NT2/D1 (cell line): ENCODE data around the gene SH3BP4.

Source experiments
- DNase-seq: peaks from one replicate; pipeline ENCODE4 v3.0.0-alpha.2; 2011; ENCODE audit warnings: low read depth, low spot score
- H3K27me3 ChIP-seq: 2 replicates; pipeline ENCODE4 v1.6.0; 2011; ENCODE audit warnings: mild to moderate bottlenecking; ENCODE audit not compliant: insufficient read length, insufficient read depth
- H3K36me3 ChIP-seq: 2 replicates; pipeline ENCODE4 v1.6.1; 2011; ENCODE audit warnings: mild to moderate bottlenecking, low read length, mixed read lengths; ENCODE audit not compliant: insufficient read depth, insufficient read length
- H3K4me1 ChIP-seq: 2 replicates; pipeline ENCODE4 v1.5.1; 2011; ENCODE audit not compliant: insufficient read depth, insufficient read length
- H3K4me3 ChIP-seq: 2 replicates; pipeline ENCODE4 v1.5.1; 2011; ENCODE audit warnings: low read depth; ENCODE audit not compliant: insufficient read length
- H3K9ac ChIP-seq: 2 replicates; pipeline ENCODE4 v1.6.0; 2011; ENCODE audit warnings: low read depth; ENCODE audit not compliant: insufficient read length
- H3K9me3 ChIP-seq: 2 replicates; pipeline ENCODE4 v1.5.1; 2011; ENCODE audit warnings: mild to moderate bottlenecking, low read length; ENCODE audit not compliant: insufficient read depth
- SUZ12 ChIP-seq: IDR thresholded peaks from 2 replicates; pipeline ENCODE4 v1.6.1; 2011; ENCODE audit not compliant: insufficient read length, insufficient read depth; ENCODE audit errors: extremely low read depth
- YY1 ChIP-seq: IDR thresholded peaks from 2 replicates; pipeline ENCODE4 v1.6.1; 2011; ENCODE audit not compliant: insufficient read length, insufficient read depth
- ZNF274 ChIP-seq: IDR thresholded peaks from 2 replicates; pipeline ENCODE4 v1.6.1; 2011; ENCODE audit warnings: mild to moderate bottlenecking, low read depth, low read length

Gene SH3BP4

GRCh38 chr2:235096447-235096846 is 144.6 kb downstream of the SH3BP4 start:
- no peak overlapping the region for H3K9ac ChIP-seq
- DNase-seq = no peak
- H3K4me1 ChIP-seq = no peaks in the 10 kb centered on the region
- H3K9me3 ChIP-seq = no peaks in the 10 kb centered on the region
- no peaks in the 10 kb centered on the region for H3K27me3 ChIP-seq
- no peaks in the 10 kb centered on the region for H3K36me3 ChIP-seq
- no peak overlapping the region for H3K4me3 ChIP-seq
- TF ChIP-seq ZNF274 = no peak

DNA sequence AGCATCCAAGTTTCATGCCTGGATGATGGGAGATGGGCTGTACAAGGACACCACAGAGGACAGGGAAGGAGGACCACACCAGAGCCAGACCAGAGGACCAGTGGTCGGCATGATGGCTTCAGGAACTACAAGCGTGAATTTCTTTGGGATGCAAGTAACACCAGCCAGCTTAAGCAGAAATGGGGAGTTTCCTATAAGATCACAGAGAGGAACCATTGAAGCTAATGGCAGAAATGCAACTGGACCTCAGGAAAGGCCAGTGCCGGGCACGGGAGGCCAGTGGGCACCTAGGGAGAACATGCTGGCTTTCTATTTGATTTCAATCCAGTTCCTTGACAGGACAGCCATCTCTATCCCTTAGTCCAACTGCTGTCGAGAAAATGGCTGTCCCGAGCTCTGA is 145.4 kb downstream of the SH3BP4 start:
- Histone ChIP-seq H3K27me3 (no peaks in the 10 kb centered on the region), H3K9ac (no peak overlapping the region), H3K4me1 (no peaks in the 10 kb centered on the region), H3K9me3 (no peaks in the 10 kb centered on the region), H3K4me3 (no peak overlapping the region), H3K36me3 (no peaks in the 10 kb centered on the region)
- DNase-seq = no peak
- TF ChIP-seq YY1 = no peak
- no peak for TF ChIP-seq SUZ12
- TF ChIP-seq ZNF274 = no peak

DNA sequence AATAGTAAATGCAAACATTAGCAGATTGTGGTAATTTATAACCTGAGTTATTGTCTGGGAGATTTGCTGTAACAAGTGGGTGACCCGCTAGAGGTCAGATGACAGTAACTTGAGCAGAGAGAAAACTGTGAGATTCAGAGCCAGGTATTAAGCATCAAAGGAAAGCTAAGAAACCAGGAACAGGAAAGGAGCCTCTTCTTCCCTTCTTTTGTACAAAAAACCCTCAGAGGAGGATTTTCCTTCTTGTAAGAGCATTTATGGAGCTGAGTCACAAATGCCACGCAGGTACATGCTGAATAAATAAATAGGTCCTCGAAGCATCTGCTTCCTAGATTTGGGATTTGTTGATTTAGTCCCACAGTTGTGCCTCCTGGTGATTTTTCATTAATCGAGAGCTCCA is 146.5 kb downstream of the SH3BP4 start:
- no peak for DNase-seq
- H3K36me3 ChIP-seq = no peaks in the 10 kb centered on the region
- H3K9me3 ChIP-seq = no peaks in the 10 kb centered on the region
- H3K4me1 ChIP-seq = no peaks in the 10 kb centered on the region
- no peaks in the 10 kb centered on the region for H3K27me3 ChIP-seq
- H3K4me3 ChIP-seq = no peak overlapping the region
- TF ChIP-seq SUZ12 = no peak
- no peak for TF ChIP-seq ZNF274
- no peak for TF ChIP-seq YY1
- H3K9ac ChIP-seq = no peak overlapping the region

DNA sequence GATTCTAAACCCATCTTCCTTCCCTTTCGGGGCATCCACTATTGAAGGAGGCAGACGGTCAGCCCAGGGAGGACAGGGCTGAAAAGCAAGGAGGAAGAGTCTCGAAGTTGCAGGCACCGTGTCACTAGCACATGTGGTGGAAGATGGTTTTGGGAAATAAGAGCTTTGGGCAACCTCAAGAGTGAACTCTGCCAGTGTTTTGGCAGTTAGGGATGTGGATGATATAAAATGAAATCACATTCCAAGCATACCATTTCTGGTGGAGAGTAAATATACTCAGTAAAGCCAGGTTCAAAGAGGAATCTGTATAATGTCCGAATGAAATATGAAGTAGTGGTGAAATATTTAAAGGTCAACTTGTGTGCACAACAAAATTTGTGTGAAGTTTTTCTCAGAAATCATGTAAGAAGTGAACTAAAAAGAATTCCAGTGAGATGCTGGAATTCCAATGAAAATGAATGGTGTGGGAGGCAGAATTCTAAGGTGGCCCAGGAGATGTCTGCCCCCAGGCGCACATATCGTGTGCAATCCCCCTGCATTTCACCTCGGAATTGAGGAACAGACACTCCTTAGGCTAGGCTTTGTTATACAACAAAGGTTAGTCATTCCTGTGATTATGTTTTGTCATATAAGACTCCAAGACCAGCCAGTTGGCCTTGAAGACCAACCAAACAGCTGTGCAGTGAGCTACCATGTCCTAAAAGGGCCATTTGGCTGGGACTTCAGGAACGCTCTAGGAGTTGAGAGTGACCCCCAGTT is 147.1 kb downstream of the SH3BP4 start:
- no peaks in the 10 kb centered on the region for H3K9me3 ChIP-seq
- TF ChIP-seq ZNF274 (no peak), SUZ12 (no peak), YY1 (no peak)
- no peaks in the 10 kb centered on the region for H3K36me3 ChIP-seq
- no peaks in the 10 kb centered on the region for H3K27me3 ChIP-seq
- H3K9ac ChIP-seq = no peak overlapping the region
- no peaks in the 10 kb centered on the region for H3K4me1 ChIP-seq
- H3K4me3 ChIP-seq = no peak overlapping the region
- no peak for DNase-seq

DNA sequence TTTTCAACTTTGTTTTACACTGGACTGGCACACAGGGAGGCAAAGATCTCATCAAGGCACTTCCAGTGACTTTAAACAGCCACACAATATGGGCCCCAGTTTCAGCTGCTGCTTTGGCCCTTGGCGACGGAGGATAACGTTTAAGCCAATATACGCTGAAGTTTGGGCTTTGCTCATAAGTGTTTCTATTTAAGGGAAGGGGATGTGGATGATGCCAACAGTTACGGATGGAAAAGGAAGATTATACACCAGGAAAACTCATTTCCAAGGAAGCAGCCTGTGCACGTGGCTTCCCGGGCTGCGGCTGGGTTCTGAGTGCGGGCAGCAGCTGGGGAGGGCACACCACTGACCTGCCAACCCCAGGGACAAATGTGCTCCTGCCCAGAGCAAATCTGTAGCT is 151.1 kb downstream of the SH3BP4 start:
- Histone ChIP-seq H3K9ac (no peak overlapping the region), H3K9me3 (no peaks in the 10 kb centered on the region), H3K4me1 (peaks cover 2% of the 10 kb centered on the region), H3K36me3 (no peaks in the 10 kb centered on the region), H3K4me3 (no peak overlapping the region), H3K27me3 (no peaks in the 10 kb centered on the region)
- TF ChIP-seq SUZ12 (no peak), ZNF274 (no peak), YY1 (no peak)
- no peak for DNase-seq
